IMR-90 (cell line): ENCODE data around the gene C8A. TPM values are rescaled to one million over a fixed set of nuclear protein-coding genes. Genes with fewer than 3 reads are reported as not detected.

ENCODE experiments used
- ATAC-seq: fragments of 200-7000 bp; cut with Tn5 transposase; 2 replicates; pipeline ENCODE4 v1.9.1; 2020; ENCODE audit warnings: low read depth, mild to moderate bottlenecking, moderate library complexity
- BruUV-seq: library from RNA; stranded (reverse); fragments of 400-500 nt; replicated peaks from 2 replicates; lab custom pipeline; 2021; lab: Mats Ljungman, UMichigan
- CTCF ChIA-PET: fragments of 300-600 bp; formaldehyde crosslinking; extraction: SDS; loops from one replicate; lab custom pipeline; 2021; ENCODE audit warnings: antibody characterized with exemption; lab: Yijun Ruan, JAX
- POLR2A ChIA-PET: fragments of 300-600 bp; sonication (Branson Sonifier 250); formaldehyde crosslinking; loops from one replicate; lab custom pipeline; 2022; ENCODE audit warnings: antibody characterized with exemption; ENCODE audit not compliant: unreplicated experiment; lab: Charles Lee
- DNase-seq: peaks from one replicate; pipeline ENCODE4 v3.0.0; 2013
- H2AFZ ChIP-seq: replicated peaks from 2 replicates; pipeline ENCODE3; 2013; ENCODE audit warnings: low read length, mild to moderate bottlenecking; ENCODE audit not compliant: poor library complexity
- H2AK5ac ChIP-seq: 2 replicates; pipeline ENCODE4 v1.6.1; 2013; ENCODE audit warnings: low read depth, low read length, inconsistent platforms
- H2AK9ac ChIP-seq: replicated peaks from 2 replicates; pipeline ENCODE3; 2013; ENCODE audit warnings: mild to moderate bottlenecking, low read depth, low read length, moderate library complexity; ENCODE audit not compliant: poor library complexity
- H2BK120ac ChIP-seq: 2 replicates; pipeline ENCODE4 v1.6.1; 2013; ENCODE audit warnings: low read depth, low read length, inconsistent platforms
- H2BK15ac ChIP-seq: 3 replicates; pipeline ENCODE4 v1.6.1; 2013; ENCODE audit warnings: low read depth, low read length, inconsistent platforms
- H2BK20ac ChIP-seq: 2 replicates; pipeline ENCODE4 v1.6.1; 2013; ENCODE audit warnings: low read depth, mild to moderate bottlenecking, inconsistent platforms, low read length, moderate library complexity
- H2BK5ac ChIP-seq: 2 replicates; pipeline ENCODE4 v1.6.1; 2013; ENCODE audit warnings: mild to moderate bottlenecking, low read depth, low read length, inconsistent platforms; ENCODE audit not compliant: poor library complexity, severe bottlenecking
- H3K14ac ChIP-seq: replicated peaks from 2 replicates; pipeline ENCODE4 v1.6.1; 2013; ENCODE audit warnings: low read depth, low read length, inconsistent platforms
- H3K18ac ChIP-seq: 2 replicates; pipeline ENCODE4 v1.6.1; 2013; ENCODE audit warnings: low read depth, low read length, control low read depth
- H3K23ac ChIP-seq: 2 replicates; pipeline ENCODE4 v1.6.1; 2013; ENCODE audit warnings: low read depth, low read length, inconsistent platforms
- H3K27ac ChIP-seq: 2 replicates; pipeline ENCODE4 v1.5.1; 2013; ENCODE audit warnings: mild to moderate bottlenecking, control low read depth, low read length; ENCODE audit not compliant: insufficient read depth
- H3K27me3 ChIP-seq: 2 replicates; pipeline ENCODE4 v1.6.1; 2013; ENCODE audit warnings: low read length; ENCODE audit not compliant: control insufficient read depth, insufficient read depth
- H3K36me3 ChIP-seq: 2 replicates; pipeline ENCODE4 v1.6.1; 2013; ENCODE audit warnings: low read length, mixed read lengths; ENCODE audit not compliant: control insufficient read depth, insufficient read depth
- H3K4ac ChIP-seq: 2 replicates; pipeline ENCODE4 v1.6.1; 2013; ENCODE audit warnings: low read depth, low read length, inconsistent platforms
- H3K4me1 ChIP-seq: 2 replicates; pipeline ENCODE4 v1.6.1; 2013; ENCODE audit warnings: low read length, mixed read lengths; ENCODE audit not compliant: control insufficient read depth, insufficient read depth
- H3K4me2 ChIP-seq: 2 replicates; pipeline ENCODE4 v1.6.1; 2013; ENCODE audit warnings: low read depth, mild to moderate bottlenecking, control low read depth, low read length, moderate library complexity
- H3K4me3 ChIP-seq: 2 replicates; pipeline ENCODE4 v1.5.1; 2013; ENCODE audit warnings: low read depth, mild to moderate bottlenecking, control low read depth, low read length, moderate library complexity; ENCODE audit not compliant: insufficient read depth
- H3K56ac ChIP-seq: 2 replicates; pipeline ENCODE4 v1.6.1; 2013; ENCODE audit warnings: low read length, inconsistent platforms; ENCODE audit not compliant: insufficient read depth; ENCODE audit errors: extremely low read depth
- H3K79me1 ChIP-seq, 2 experiments: 2 replicates each; pipeline ENCODE4 v1.6.1; 2013; ENCODE audit warnings: low read length in 2 of 2, inconsistent platforms in 1 of 2, low read depth in 1 of 2
- H3K9ac ChIP-seq: 2 replicates; pipeline ENCODE4 v1.6.1; 2013; ENCODE audit warnings: low read depth, low read length, control low read depth
- H3K9me1 ChIP-seq: 2 replicates; pipeline ENCODE4 v1.6.1; 2013; ENCODE audit warnings: low read length, inconsistent platforms; ENCODE audit not compliant: insufficient read depth
- H3K9me3 ChIP-seq: 2 replicates; pipeline ENCODE4 v1.6.1; 2013; ENCODE audit warnings: low read length; ENCODE audit not compliant: control insufficient read depth, insufficient read depth
- H4K20me1 ChIP-seq: 2 replicates; pipeline ENCODE4 v1.6.1; 2013; ENCODE audit warnings: low read length, inconsistent platforms; ENCODE audit not compliant: insufficient read depth
- H4K5ac ChIP-seq: 2 replicates; pipeline ENCODE4 v1.6.1; 2013; ENCODE audit warnings: mild to moderate bottlenecking, low read depth, low read length, control low read depth
- H4K8ac ChIP-seq, 2 experiments: 2 replicates each; pipeline ENCODE4 v1.6.1; 2013; ENCODE audit warnings: low read depth in 2 of 2, low read length in 2 of 2, control low read depth in 1 of 2, inconsistent platforms in 1 of 2
- H4K91ac ChIP-seq: 2 replicates; pipeline ENCODE4 v1.6.1; 2013; ENCODE audit warnings: low read depth, low read length, inconsistent platforms; ENCODE audit not compliant: insufficient read depth
- BHLHE40 ChIP-seq: fragments of 150-350 bp; IDR thresholded peaks from 2 replicates; pipeline ENCODE4 v1.6.1; 2016; ENCODE audit warnings: mild to moderate bottlenecking, low read depth, low read length
- CEBPB ChIP-seq: IDR thresholded peaks from 2 replicates; pipeline ENCODE4 v1.6.1; 2012; ENCODE audit warnings: low read depth, low read length, improper control_type of control experiment
- FOS ChIP-seq: fragments of 150-350 bp; IDR thresholded peaks from 2 replicates; pipeline ENCODE4 v1.6.1; 2016; ENCODE audit warnings: low read depth, low read length
- MAZ ChIP-seq: IDR thresholded peaks from 2 replicates; pipeline ENCODE4 v1.6.1; 2012; ENCODE audit warnings: low read depth, mild to moderate bottlenecking, low read length, improper control_type of control experiment, moderate library complexity, borderline replicate concordance
- MXI1 ChIP-seq: IDR thresholded peaks from 2 replicates; pipeline ENCODE4 v1.6.1; 2012; ENCODE audit warnings: low read depth, mild to moderate bottlenecking, low read length, moderate library complexity, borderline replicate concordance
- RAD21 ChIP-seq: IDR thresholded peaks from 2 replicates; pipeline ENCODE4 v1.6.1; 2012; ENCODE audit warnings: low read length, improper control_type of control experiment
- RCOR1 ChIP-seq: IDR thresholded peaks from 2 replicates; pipeline ENCODE4 v1.6.1; 2012; ENCODE audit warnings: mild to moderate bottlenecking, low read length, improper control_type of control experiment; ENCODE audit not compliant: insufficient replicate concordance
- RFX5 ChIP-seq: IDR thresholded peaks from 2 replicates; pipeline ENCODE4 v1.8.0; 2012; ENCODE audit warnings: low read depth, mild to moderate bottlenecking, low read length, moderate library complexity
- WGBS, 2 experiments: methylation state at CpG; one replicate each; pipeline versions ENCODE4 v1.1.5 to v1.1.7; 2013; ENCODE audit warnings: missing lambda C conversion rate in 2 of 2; ENCODE audit not compliant: insufficient read length in 1 of 2; ENCODE audit errors: extremely low coverage in 2 of 2; 5-methylcytosine and 5-hydroxymethylcytosine counted together
- dilution Hi-C: fragments of 300-500 bp; cut with HindIII; formaldehyde crosslinking; loops from one replicate; pipeline ENCODE4 v1.14.3; 2018; ENCODE audit warnings: low sequenced_read_pairs; ENCODE audit not compliant: unreplicated experiment
- in situ Hi-C: fragments of 300-500 bp; cut with MboI; formaldehyde crosslinking; loops from 3 replicates; pipeline ENCODE4 v1.14.3; 2019; ENCODE audit warnings: low sequenced_read_pairs, inconsistent platforms, mixed read lengths
- intact Hi-C: fragments of 100-400 bp; cut with micrococcal nuclease; formaldehyde crosslinking; loops from 2 replicates; pipeline ENCODE4 v1.10.0; 2022
- polyA plus RNA-seq, 3 experiments: library from polyadenylated mRNA; depleted of rRNA; stranded (reverse); fragments of >200 nt; gene quantifications; 2 replicates each; pipeline ENCODE4 v1.2.3, GENCODE V29; 2012; ENCODE audit warnings: low replicate concordance in 1 of 3
- total RNA-seq: library from RNA; depleted of rRNA; stranded (reverse); fragments of >200 nt; gene quantifications from 2 replicates; pipeline ENCODE4 v1.2.3, GENCODE V29; 2012
- TF ChIP-seq, protein P1 (sequence below): fragments of 150-350 bp; IDR thresholded peaks from 2 replicates; pipeline ENCODE4 v1.6.1; 2016; ENCODE audit warnings: low read depth, mild to moderate bottlenecking, low read length, moderate library complexity, borderline replicate concordance
- TF ChIP-seq, protein P2 (sequence below): fragments of 150-350 bp; IDR thresholded peaks from 2 replicates; pipeline ENCODE4 v1.6.1; 2017; ENCODE audit warnings: mild to moderate bottlenecking, antibody characterized with exemption, low read length, low read depth

Gene C8A
- total and polyA plus RNA-seq, 2 of the 4 experiments (the other 2 are of a cell fraction): not detected

DNA sequence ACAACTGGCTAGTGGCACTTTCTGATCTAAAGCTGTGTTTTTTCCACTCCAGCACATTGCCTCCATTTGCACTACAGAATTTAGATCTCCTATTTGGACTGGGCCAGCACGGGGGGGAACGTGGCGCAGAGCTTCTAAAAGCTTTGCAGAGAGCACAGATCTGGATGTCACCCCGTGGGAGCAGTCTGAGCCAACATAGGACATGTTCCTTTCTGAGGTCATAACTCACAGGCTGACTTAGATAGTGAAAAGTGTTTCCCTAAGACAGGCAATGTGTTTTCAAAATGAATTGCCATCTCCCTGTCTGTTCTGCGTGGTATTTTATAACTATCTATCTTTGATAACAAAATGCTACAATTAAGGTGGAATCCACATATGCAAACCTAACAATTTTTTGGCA lies 3.7 kb upstream of the C8A start:
- Histone ChIP-seq H2BK5ac (no peak overlapping the region), H2AK5ac (no peak overlapping the region), H4K91ac (no peak overlapping the region), H3K18ac (no peak overlapping the region), H3K36me3 (no peaks in the 10 kb centered on the region), H3K4me2 (no peak overlapping the region), H3K9me3 (no peaks in the 10 kb centered on the region), H2BK20ac (no peak overlapping the region), H3K4ac (no peak overlapping the region), H2BK15ac (no peak overlapping the region), H4K20me1 (no peaks in the 10 kb centered on the region), H3K56ac (no peak overlapping the region), H3K27ac (no peak overlapping the region), H2AK9ac (no peak overlapping the region), H4K8ac (no peak overlapping the region), H3K4me1 (no peaks in the 10 kb centered on the region), H3K4me3 (no peak overlapping the region), H2BK120ac (no peak overlapping the region), H2AFZ (no peak overlapping the region), H4K5ac (no peak overlapping the region), H3K9ac (no peak overlapping the region), H3K14ac (no peak overlapping the region), H3K9me1 (no peaks in the 10 kb centered on the region), H3K23ac (no peak overlapping the region), H3K79me1 (no peaks in the 10 kb centered on the region), H3K27me3 (no peaks in the 10 kb centered on the region)
- dilution Hi-C loops (no loop called here), in situ Hi-C loops (no loop called here), intact Hi-C loops (no loop called here)
- no CpG with 5 or more reads among the region's 5 CpGs for WGBS, 2 experiments
- no TSS peak for BruUV-seq
- TF ChIP-seq RCOR1 (no peak), CEBPB (no peak), MXI1 (no peak), RFX5 (no peak), MAZ (no peak), RAD21 (no peak), FOS (no peak), BHLHE40 (no peak)
- TF ChIP-seq, protein P1, sequence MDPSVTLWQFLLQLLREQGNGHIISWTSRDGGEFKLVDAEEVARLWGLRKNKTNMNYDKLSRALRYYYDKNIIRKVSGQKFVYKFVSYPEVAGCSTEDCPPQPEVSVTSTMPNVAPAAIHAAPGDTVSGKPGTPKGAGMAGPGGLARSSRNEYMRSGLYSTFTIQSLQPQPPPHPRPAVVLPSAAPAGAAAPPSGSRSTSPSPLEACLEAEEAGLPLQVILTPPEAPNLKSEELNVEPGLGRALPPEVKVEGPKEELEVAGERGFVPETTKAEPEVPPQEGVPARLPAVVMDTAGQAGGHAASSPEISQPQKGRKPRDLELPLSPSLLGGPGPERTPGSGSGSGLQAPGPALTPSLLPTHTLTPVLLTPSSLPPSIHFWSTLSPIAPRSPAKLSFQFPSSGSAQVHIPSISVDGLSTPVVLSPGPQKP: no peak
- TF ChIP-seq, protein P2, sequence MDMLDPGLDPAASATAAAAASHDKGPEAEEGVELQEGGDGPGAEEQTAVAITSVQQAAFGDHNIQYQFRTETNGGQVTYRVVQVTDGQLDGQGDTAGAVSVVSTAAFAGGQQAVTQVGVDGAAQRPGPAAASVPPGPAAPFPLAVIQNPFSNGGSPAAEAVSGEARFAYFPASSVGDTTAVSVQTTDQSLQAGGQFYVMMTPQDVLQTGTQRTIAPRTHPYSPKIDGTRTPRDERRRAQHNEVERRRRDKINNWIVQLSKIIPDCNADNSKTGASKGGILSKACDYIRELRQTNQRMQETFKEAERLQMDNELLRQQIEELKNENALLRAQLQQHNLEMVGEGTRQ: no peak
- DNase-seq (no peak), ATAC-seq (no peak)
- CTCF ChIA-PET: interaction anchor here (1.2 kb wide), 1 partner anchor 10 kb away, joined by 3 read pairs; no protein-coding TSS in a partner anchor
- POLR2A ChIA-PET: no interaction called here
